Ovary (tissue), 9 donors: ENCODE results near the gene FANCC. TPM values are rescaled to one million over a fixed set of nuclear protein-coding genes. Genes with fewer than 3 reads are reported as not detected.
"Not testable (repeated sequence)": the region's sequence is repeated elsewhere in the genome, so short reads cannot be mapped to it uniquely, and the experiment has no call there.

Experiments
- DNase-seq, 5 donors: peaks; one replicate each; pipeline ENCODE4 v3.0.0-alpha.2; 2019 to 2020
- H3K27ac ChIP-seq, 2 donors: fragments of 200-600 bp; one replicate each; pipeline versions ENCODE4 v1.5.1 to v1.8.0; 2019 to 2022
- H3K27me3 ChIP-seq: fragments of 200-600 bp; one replicate; pipeline ENCODE4 v1.8.0; 2022
- H3K36me3 ChIP-seq: fragments of 200-600 bp; sonication (generic); one replicate; pipeline ENCODE4 v1.5.1; 2019
- H3K4me1 ChIP-seq: one replicate; pipeline ENCODE4 v1.8.1; 2013; ENCODE audit warnings: mild to moderate bottlenecking, moderate library complexity; ENCODE audit not compliant: insufficient read depth
- H3K4me3 ChIP-seq: fragments of 200-600 bp; sonication (generic); one replicate; pipeline ENCODE4 v1.5.1; 2017
- H3K9me3 ChIP-seq, 2 donors: fragments of 200-600 bp in 1 of 2; sonication (generic) in 1 of 2; one replicate each; pipeline versions ENCODE4 v1.5.1 to v1.8.1; 2013 to 2019; ENCODE audit warnings: mild to moderate bottlenecking in 1 of 2, moderate library complexity in 1 of 2
- CTCF ChIP-seq, 3 donors: fragments of 450-650 bp in 2 of 3; fragments of 200-600 bp in 1 of 3; IDR thresholded peaks; one replicate each; pipeline versions ENCODE4 v1.5.1 to v1.8.0; 2016 to 2022; ENCODE audit warnings: antibody characterized with exemption in 3 of 3, mild to moderate bottlenecking in 1 of 3
- EP300 ChIP-seq: sonication (generic); formaldehyde crosslinking; IDR thresholded peaks from one replicate; pipeline ENCODE4 v1.6.1; 2017; ENCODE audit warnings: antibody characterized with exemption
- POLR2A ChIP-seq: fragments of 450-650 bp; IDR thresholded peaks from one replicate; pipeline ENCODE4 v1.6.1; 2017; ENCODE audit warnings: antibody characterized with exemption, mild to moderate bottlenecking, moderate library complexity
- WGBS, 3 donors: extraction: QIAGEN DNeasy Blood & Tissue Kit in 1 of 3; methylation state at CpG; one replicate each; pipeline versions ENCODE4 v1.1.5 to v1.1.7; 2013 to 2017; 5-methylcytosine and 5-hydroxymethylcytosine counted together
- intact Hi-C, 4 donors: fragments of 100-400 bp; cut with DNase I; formaldehyde crosslinking; loops; one replicate each; pipeline versions ENCODE4 v1.11.0 to v1.15.1; 2022 to 2023
- polyA plus RNA-seq, 2 donors: library from polyadenylated mRNA; stranded (reverse); fragments of 200-250 nt in 1 of 2; fragments of 350-450 nt in 1 of 2; fragmentation: Illumina TruSeq in 1 of 2; extraction: RNeasy Lipid Tissue Mini Kit (QIAGEN cat#74804) in 1 of 2; gene quantifications; one replicate each; pipeline ENCODE4 v1.2.3, GENCODE V29; 2013 to 2014
- total RNA-seq, 7 donors: library from RNA; depleted of rRNA in 2 of 7; stranded (reverse); fragments of >200 nt in 2 of 7; fragmentation: NEBNext Ultra II Directional in 3 of 7; extraction: Animal tissue kit (Norgen Biotek cat#: 25700) in 3 of 7; gene quantifications; one replicate each; pipeline versions ENCODE4 v1.1.0 to v1.2.4, GENCODE V29; 2016 to 2023
- donor health status: DM: no; HTN: no; CAD: no; lungs with moderate emphysema.
- donor health status: DM: no; HTN: no; CAD: no.
- donor health status: Bipolar disorder and iron deficiency.
- donor health status: DM: yes; HTN: yes; CAD: no.
- donor health status: DM: no; HTN: no; CAD: no.
- donor health status: DM: yes; HTN: yes; CAD: no.

The FANCC gene
- total and polyA plus RNA-seq, 9 donors, result 2.9 to 7.5 (median 4.9) TPM

- no peaks in the 10 kb centered on the region for H3K4me1 ChIP-seq
- intact Hi-C loops, result no loop called here
- H3K27ac ChIP-seq, result no peak overlapping the region
- 94 to 98% (median 97%) methylated on average over 8 of the region's 8 CpGs for WGBS, 3 donors
- no peak for DNase-seq
- no peaks in the 10 kb centered on the region for H3K27me3 ChIP-seq
- no peaks in the 10 kb centered on the region for H3K36me3 ChIP-seq
- H3K9me3 ChIP-seq, result no peaks in the 10 kb centered on the region
- H3K4me3 ChIP-seq, result no peak overlapping the region
- TF ChIP-seq EP300, result no peak
- no peak for TF ChIP-seq CTCF (IDR thresholded peaks at IDR 0.05)
- no peak for TF ChIP-seq POLR2A
Observed at GRCh38 chr9:95272830-95273229, 44.7 kb downstream of the FANCC start.

GRCh38 chr9:95270790-95271189 is 46.7 kb downstream of the FANCC start:
- Histone ChIP-seq H3K27me3 (no peaks in the 10 kb centered on the region), H3K4me3 (no peak overlapping the region), H3K4me1 (no peaks in the 10 kb centered on the region), H3K36me3 (no peaks in the 10 kb centered on the region), H3K27ac (no peak overlapping the region), H3K9me3 (no peaks in the 10 kb centered on the region)
- intact Hi-C loops, result no loop called here
- TF ChIP-seq CTCF (IDR thresholded peaks at IDR 0.05) (no peak), POLR2A (no peak), EP300 (no peak)
- no peak for DNase-seq
- WGBS, 3 donors, result 72 to 83% (median 80%) methylated on average over 4 of the region's 4 CpGs

- H3K36me3 ChIP-seq, H3K27me3 ChIP-seq, H3K4me1 ChIP-seq, intact Hi-C loops, H3K9me3 ChIP-seq, H3K4me3 ChIP-seq, H3K27ac ChIP-seq, DNase-seq: not testable (repeated sequence)
- WGBS, 3 donors, result 90 to 93% (median 92%) methylated on average over 18 of the region's 18 CpGs
Observed at GRCh38 chr9:95269803-95270773, 47.4 kb downstream of the FANCC start.

GRCh38 chr9:95268681-95269080 is 48.8 kb downstream of the FANCC start:
- TF ChIP-seq POLR2A, result no peak
- no peak for TF ChIP-seq EP300
- no peak for TF ChIP-seq CTCF (IDR thresholded peaks at IDR 0.05)
- WGBS, 3 donors, result 21 to 39% (median 28%) methylated on average over 2 of the region's 2 CpGs
- Histone ChIP-seq H3K27me3 (no peaks in the 10 kb centered on the region), H3K27ac (no peak overlapping the region), H3K4me3 (no peak overlapping the region), H3K36me3 (no peaks in the 10 kb centered on the region), H3K4me1 (no peaks in the 10 kb centered on the region), H3K9me3 (no peaks in the 10 kb centered on the region)
- intact Hi-C loops, result no loop called here
- no peak for DNase-seq

GRCh38 chr9:95266649-95267048 is 50.9 kb downstream of the FANCC start:
- Histone ChIP-seq H3K27ac (no peak overlapping the region), H3K27me3 (no peaks in the 10 kb centered on the region), H3K36me3 (no peaks in the 10 kb centered on the region), H3K9me3 (no peaks in the 10 kb centered on the region), H3K4me1 (no peaks in the 10 kb centered on the region), H3K4me3 (no peak overlapping the region)
- intact Hi-C loops, result no loop called here
- 91 to 96% (median 92%) methylated on average over 5 of the region's 5 CpGs for WGBS, 3 donors
- no peak for DNase-seq
- no peak for TF ChIP-seq CTCF (IDR thresholded peaks at IDR 0.05)
- no peak for TF ChIP-seq EP300
- no peak for TF ChIP-seq POLR2A
